ENCODE measurements around the gene DTX1.

The DTX1 gene

GRCh38 chr12:113022563-113023297, 33.8 kb upstream of the DTX1 start:
- Histone ChIP-seq H3F3A (ENCODE audit: control insufficient read depth, insufficient read depth) (no peaks in the 10 kb centered on the region), H3K4me3 (ENCODE audit: low read length) (no peak overlapping the region), H3K79me2 (ENCODE audit: control insufficient read depth, low read length) (no peaks in the 10 kb centered on the region), H3K9me3 (ENCODE audit: control insufficient read depth, insufficient read depth, low read length) (no peaks in the 10 kb centered on the region), H3K9me2 (replicated peaks; ENCODE audit: control insufficient read depth, low read length) (no peaks in the 10 kb centered on the region), H3K4me2 (ENCODE audit: low read length) (no peak overlapping the region), H4K20me1 (ENCODE audit: control insufficient read depth, insufficient read depth, low read depth, low read length) (no peaks in the 10 kb centered on the region), H3K36me3 (ENCODE audit: control insufficient read depth, low read length) (no peaks in the 10 kb centered on the region), H3K27me3 (ENCODE audit: control insufficient read depth, low read length) (no peaks in the 10 kb centered on the region), H3K4me1 (ENCODE audit: control insufficient read depth, low read length) (peaks cover 8% of the 10 kb centered on the region), H3K27ac (ENCODE audit: low read depth, low read length) (no peak overlapping the region)
- TF ChIP-seq, protein P1, sequence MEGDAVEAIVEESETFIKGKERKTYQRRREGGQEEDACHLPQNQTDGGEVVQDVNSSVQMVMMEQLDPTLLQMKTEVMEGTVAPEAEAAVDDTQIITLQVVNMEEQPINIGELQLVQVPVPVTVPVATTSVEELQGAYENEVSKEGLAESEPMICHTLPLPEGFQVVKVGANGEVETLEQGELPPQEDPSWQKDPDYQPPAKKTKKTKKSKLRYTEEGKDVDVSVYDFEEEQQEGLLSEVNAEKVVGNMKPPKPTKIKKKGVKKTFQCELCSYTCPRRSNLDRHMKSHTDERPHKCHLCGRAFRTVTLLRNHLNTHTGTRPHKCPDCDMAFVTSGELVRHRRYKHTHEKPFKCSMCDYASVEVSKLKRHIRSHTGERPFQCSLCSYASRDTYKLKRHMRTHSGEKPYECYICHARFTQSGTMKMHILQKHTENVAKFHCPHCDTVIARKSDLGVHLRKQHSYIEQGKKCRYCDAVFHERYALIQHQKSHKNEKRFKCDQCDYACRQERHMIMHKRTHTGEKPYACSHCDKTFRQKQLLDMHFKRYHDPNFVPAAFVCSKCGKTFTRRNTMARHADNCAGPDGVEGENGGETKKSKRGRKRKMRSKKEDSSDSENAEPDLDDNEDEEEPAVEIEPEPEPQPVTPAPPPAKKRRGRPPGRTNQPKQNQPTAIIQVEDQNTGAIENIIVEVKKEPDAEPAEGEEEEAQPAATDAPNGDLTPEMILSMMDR (IDR thresholded peaks at IDR 0.05; ENCODE audit: low read depth, low read length, poor library complexity, severe bottlenecking), result no peak
- no peak for TF ChIP-seq EZH2phosphoT487 (IDR thresholded peaks at IDR 0.05; ENCODE audit: borderline replicate concordance, low read length)

DNA sequence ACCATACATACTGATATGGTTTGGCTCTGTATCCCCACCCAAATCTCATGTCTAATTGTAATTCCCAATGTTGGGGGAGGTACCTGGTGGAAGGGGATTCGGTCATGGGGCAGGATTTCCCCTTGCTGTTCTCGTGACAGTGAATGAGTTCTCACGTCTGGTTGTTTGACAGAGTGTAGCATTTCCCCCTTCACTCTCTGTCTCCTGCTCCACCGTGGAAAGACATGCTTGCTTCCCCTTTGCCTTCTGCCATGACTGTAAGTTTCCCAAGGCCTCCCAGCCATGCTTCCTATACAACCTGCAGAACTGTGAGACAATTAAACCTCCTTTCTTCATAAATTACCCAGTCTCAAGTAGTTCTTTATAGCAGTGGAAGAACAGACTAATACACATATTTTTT, 28.8 kb upstream of the DTX1 start:
- Histone ChIP-seq H3K4me2 (ENCODE audit: low read length) (no peak overlapping the region), H3K4me3 (ENCODE audit: low read length) (no peak overlapping the region), H3K4me1 (ENCODE audit: control insufficient read depth, low read length) (peaks cover 22% of the 10 kb centered on the region), H3K79me2 (ENCODE audit: control insufficient read depth, low read length) (no peaks in the 10 kb centered on the region), H3K36me3 (ENCODE audit: control insufficient read depth, low read length) (no peaks in the 10 kb centered on the region), H3K27me3 (ENCODE audit: control insufficient read depth, low read length) (no peaks in the 10 kb centered on the region), H4K20me1 (ENCODE audit: control insufficient read depth, insufficient read depth, low read depth, low read length) (no peaks in the 10 kb centered on the region), H3F3A (ENCODE audit: control insufficient read depth, insufficient read depth) (no peaks in the 10 kb centered on the region), H3K9me3 (ENCODE audit: control insufficient read depth, insufficient read depth, low read length) (no peaks in the 10 kb centered on the region), H3K9me2 (replicated peaks; ENCODE audit: control insufficient read depth, low read length) (no peaks in the 10 kb centered on the region), H3K27ac (ENCODE audit: low read depth, low read length) (no peak overlapping the region)
- TF ChIP-seq EZH2phosphoT487 (IDR thresholded peaks at IDR 0.05; ENCODE audit: borderline replicate concordance, low read length), result no peak
- TF ChIP-seq, protein P1 (IDR thresholded peaks at IDR 0.05; ENCODE audit: low read depth, low read length, poor library complexity, severe bottlenecking), result no peak

DNA sequence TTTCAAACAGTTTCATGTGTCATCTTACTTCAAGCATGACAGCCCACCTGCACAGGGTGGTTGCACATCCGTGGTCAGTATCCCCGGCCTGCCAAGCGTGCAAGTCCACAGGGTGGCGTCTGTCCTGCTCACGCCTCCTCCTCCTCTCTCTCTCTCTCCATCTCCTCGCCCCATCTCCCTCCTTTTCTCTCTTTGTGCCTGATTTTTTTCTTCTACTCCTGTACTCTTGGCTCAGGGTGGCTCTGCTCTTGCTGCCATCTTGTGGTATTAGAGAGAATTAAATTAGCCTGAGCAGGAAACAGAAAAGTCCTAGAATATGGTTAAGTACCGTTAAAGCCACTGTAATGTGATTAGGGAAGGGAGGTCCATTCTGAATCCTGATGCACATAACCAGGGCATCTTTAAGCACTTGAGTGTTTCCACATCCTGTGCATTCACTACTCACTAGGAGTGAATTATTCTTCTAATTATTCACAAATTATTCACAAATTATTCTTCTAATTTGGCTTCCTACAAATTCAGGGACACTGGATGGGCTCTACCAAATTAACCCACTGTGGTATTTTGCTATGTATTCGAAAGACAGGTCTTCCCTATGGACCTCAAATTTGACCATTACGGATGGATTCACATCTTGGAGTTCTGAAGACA, 25.5 kb upstream of the DTX1 start:
- Histone ChIP-seq H3K79me2 (ENCODE audit: control insufficient read depth, low read length) (no peaks in the 10 kb centered on the region), H3K27me3 (ENCODE audit: control insufficient read depth, low read length) (no peaks in the 10 kb centered on the region), H3K4me1 (ENCODE audit: control insufficient read depth, low read length) (peaks cover 17% of the 10 kb centered on the region), H3K27ac (ENCODE audit: low read depth, low read length) (no peak overlapping the region), H3F3A (ENCODE audit: control insufficient read depth, insufficient read depth) (no peaks in the 10 kb centered on the region), H3K36me3 (ENCODE audit: control insufficient read depth, low read length) (no peaks in the 10 kb centered on the region), H3K9me3 (ENCODE audit: control insufficient read depth, insufficient read depth, low read length) (no peaks in the 10 kb centered on the region), H3K4me3 (ENCODE audit: low read length) (0 out of 2 replicates have a peak overlapping the region, but pooled peaks have one; percentile 14), H3K4me2 (ENCODE audit: low read length) (peak overlapping the region; percentile 40), H3K9me2 (replicated peaks; ENCODE audit: control insufficient read depth, low read length) (no peaks in the 10 kb centered on the region), H4K20me1 (ENCODE audit: control insufficient read depth, insufficient read depth, low read depth, low read length) (no peaks in the 10 kb centered on the region)
- TF ChIP-seq, protein P1 (IDR thresholded peaks at IDR 0.05; ENCODE audit: low read depth, low read length, poor library complexity, severe bottlenecking), result peak; percentile 84
- no peak for TF ChIP-seq EZH2phosphoT487 (IDR thresholded peaks at IDR 0.05; ENCODE audit: borderline replicate concordance, low read length)
